Activated CD8-positive, alpha-beta memory T cell treated with anti-CD3 and anti-CD28 coated beads, Interleukin-2, amount 50 U/mL, for 24 hours (primary cell): ENCODE measurements around the gene PRM1.
"Not testable (repeated sequence)": the region's sequence is repeated elsewhere in the genome, so short reads cannot be mapped to it uniquely, and the experiment has no call there.

ENCODE experiments used
- DNase-seq: peaks from one replicate; pipeline ENCODE4 v3.0.0-alpha.2; 2020; ENCODE audit errors: extremely low read depth

Gene PRM1

DNA sequence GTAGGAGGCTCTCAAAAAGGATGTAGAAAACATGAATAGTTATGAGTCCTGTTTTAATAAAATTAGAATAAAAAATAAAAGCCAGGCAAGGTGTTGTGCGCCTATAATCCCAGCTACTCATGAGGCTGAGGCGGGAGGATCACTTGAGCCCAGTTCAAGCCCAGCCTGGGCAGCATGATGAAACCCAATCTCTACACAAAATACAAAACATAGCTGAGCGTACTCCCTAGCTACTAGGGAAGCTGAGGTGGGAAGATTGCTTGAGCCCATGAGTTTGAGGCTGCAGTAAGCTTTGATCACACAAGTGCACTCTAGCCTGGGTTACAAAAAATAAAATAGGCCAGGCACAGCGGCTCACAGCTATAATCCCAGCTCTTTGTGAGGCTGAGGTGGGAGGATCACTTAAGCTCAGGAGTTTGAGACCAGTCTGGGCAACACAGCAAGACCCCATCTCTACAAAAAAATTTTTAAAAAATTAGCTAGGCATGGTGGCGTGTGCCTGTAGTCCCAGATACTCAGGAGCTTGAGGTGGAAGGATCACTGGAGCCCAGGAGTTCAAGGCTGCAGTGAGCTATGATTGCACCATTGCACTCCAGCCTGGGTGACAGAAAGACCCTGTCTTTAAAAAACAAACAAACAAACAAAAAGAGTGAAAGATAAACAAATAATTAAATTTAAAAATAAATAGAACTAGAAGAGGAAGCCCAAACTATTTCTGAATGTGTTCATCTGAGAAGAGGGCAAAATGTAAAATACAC, 17.2 kb upstream of the PRM1 start:
- DNase-seq = no peak

DNA sequence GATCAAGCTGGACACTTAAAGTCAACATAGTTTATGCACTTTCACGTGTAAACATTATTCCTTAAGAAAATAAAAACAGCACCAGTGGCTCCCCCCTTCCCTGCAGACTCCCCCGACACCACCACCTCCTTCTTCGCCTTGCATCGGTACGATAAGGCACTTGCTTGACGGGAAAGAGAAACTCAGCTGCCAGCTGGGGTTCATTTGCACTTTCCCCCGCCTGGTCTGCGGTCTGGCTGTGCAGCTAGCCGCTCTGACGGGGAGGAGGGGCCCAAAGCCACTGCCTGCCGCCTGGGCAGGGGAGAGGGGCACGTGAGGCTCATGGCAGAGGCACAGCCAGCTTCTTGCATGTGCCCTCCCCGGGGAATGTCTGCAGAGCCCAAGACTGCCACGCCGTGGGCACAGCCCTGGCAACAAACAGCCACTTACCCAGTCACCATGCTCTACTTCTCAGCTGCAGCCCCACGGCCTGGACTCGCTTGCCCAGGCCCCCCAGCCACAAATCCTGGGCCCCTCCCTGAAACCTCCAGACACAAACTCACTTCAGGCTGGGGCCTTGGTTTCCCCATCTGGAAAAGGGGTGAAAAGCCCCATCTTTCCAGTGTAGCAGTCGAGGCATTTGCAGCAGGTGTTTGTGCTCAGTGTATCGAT, 16.5 kb upstream of the PRM1 start:
- DNase-seq = peak; percentile 24

DNA sequence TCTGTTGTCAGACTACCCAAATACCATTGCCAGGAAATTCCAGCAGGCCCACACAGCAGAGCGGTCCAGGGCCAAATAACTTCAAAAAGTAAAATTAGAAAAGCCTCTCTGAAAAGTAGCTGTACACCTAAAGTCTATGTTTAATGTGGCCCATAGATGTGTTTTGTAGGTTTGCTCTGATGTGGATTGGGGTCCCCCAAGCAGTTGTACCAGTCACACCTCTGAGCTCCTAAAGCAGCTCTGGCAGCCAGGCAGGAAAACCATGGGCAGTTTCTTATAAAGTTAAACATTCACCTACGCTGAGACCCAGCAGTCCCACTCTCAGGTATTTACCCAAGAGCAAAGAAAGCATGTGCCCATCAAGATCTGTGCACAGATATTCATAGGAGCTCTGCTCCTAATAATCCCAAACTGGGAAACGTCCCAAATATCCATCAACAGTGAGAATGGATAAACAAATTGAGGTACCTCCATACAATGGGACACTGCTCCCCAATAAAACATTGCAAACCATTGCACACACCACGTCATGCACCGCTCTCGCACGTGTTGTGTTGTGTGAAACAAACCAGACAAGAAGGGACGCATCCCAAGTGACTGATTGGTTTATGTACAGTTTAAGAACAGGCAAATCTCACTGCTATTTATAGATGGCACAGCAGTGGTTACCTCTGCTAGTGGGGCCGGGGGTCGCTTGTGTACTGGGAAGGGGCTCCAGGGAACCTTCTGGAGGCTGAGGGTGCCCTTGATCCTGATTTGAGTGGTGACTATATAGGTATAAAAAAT, 15.8 kb upstream of the PRM1 start:
- no peak for DNase-seq

DNA sequence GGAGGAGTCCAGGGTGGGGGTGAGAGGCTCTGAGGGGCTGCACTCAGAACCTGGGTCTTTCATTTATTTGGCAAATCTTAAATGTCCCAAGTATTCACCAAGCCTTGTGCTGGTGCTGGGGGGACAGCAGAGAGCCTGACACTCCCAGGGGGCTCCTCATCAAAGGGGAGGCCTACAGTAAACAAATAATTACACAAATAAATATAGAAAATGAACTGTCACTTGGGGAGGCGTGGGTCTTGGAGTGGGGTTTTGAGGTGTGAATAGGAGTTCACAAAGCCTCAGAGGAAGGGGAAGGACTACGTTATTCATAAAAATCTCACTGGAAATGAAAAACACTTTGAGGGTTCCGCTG, 15.2 kb upstream of the PRM1 start:
- no peak for DNase-seq

DNA sequence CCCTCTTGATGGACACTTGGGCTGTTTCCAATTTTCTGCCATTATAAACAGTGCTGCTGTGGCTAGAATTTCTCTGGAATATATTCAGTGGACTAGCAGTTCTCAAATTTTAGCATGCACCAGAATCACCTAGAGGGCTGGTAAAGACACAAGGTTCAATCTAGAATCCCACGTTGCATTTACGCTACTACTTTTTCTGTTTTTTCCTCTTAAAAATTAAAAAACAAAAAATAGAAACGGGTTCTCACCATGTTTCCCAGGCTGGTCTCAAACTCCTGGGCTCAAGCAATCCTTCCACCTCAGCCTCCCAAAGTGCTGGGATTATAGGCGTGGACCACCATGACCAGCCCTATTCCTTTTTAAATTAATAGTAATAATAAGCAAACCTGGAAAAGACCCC, 14.5 kb upstream of the PRM1 start:
- no peak for DNase-seq

DNA sequence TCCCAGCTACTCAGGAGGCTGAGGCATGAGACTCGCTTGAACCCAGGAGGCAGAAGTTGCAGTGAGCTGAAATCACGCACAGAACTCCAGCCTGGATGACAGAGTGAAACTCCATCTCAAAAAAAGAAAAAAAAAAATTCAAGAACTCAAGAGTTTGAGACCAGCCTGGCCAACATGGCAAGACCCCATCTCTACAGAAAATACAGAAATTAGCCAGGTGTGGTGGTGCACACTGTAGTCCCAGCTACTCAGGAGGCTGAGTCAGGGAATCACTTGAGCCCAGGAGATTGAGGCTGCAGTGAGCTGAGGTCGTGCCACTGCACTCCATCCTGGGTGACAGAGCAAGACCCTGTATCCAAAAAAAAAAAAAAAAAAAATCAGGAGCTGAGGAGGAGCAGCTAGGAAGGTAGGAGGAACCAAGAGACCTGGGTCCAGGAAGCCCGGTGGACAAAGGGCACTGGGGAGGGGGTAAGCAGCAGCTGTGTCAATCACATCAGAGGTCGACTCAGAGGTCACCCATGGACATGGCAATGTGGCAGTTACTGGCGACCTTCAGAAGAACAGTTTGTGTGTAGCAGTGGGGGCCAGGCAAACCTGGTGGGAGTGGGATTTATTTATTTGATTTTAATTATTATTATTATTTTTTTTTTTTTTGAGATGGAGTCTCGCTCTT, 11.1 kb upstream of the PRM1 start:
- DNase-seq = no peak

DNA sequence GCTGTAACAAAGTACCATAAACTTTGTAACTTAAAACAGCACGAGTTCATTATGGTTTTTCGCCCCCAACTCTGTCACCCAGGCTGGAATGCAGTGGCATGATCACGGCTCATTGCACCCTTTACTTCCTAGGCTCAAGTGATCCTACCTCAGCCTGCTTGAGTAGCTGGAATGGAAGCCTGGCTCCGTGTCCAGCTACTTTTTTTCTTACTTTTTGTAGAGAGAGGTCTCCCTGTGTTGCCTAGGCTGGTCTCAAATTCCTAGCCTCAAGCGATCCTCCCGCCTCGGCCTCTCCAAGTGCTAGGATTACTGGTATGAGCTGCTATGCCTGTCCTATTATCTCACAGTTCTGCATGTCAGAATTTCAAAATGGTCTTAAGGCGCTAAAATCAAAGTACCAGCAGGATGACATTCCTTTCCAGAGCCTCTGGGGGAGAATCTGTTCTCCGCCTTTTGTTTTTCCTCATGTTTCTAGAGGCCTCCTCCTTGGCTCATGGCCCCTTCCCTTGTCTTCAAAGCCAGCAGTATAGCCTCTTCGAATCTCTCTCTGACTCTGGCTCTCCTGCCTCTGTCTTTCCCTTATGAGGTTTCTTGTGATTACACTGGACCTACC, 10.1 kb upstream of the PRM1 start:
- DNase-seq = no peak

DNA sequence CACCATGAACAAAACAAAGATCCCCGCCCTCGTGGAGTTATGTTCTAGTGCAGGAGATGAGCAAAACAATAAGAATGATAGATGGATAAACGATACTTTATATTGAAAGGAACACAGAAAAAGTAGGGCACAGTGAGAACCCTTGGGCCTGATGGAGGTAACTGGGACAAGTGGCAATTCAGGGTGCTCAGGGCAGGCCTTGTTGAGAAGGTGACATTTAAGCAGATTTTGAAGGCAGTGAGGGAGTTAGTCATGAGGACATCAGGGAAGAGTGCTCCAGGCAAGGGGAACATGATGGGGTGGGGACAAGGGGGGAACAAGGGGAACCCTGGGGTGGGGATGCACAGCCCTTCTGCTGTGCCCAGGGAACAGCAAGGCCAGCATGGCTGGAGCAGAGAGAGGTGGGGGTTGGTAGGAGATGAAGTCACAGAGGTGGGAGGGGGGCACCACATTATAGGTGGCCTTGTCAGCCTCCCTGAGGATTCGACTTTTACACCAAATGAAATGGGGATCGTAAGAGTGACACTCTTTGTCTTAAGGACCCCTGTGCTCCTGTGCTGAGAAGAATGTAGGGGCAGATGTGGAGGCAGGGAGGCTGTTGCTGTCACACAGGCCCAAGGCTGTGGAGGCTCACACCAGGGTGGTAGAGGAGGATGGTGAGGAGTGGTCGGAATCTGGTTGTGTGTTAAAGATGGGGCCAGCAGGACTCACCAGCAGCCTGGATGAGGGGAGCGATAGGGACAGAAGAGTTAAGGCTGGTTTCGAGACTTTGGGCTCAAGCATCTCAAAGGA, 9.2 kb upstream of the PRM1 start:
- no peak for DNase-seq

DNA sequence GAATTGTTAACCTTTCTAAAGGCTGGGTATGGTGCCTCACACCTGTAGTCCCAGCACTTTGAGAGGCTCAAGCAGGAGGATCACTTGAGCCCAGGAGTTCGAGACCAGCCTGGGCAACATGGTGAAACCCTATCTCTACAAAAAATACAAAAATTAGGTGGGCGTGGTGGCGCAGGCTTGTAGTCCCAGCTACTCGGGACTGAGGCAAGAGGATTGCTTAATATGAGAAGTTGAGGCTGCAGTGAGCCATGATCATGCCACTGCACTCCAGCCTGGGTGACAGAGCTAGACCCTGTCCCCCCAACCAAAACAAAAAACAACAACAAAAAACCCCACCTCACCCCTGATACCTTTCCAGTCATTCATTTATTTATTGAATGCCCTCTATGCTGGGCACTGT, 8.6 kb upstream of the PRM1 start:
- DNase-seq = not testable (repeated sequence)

DNA sequence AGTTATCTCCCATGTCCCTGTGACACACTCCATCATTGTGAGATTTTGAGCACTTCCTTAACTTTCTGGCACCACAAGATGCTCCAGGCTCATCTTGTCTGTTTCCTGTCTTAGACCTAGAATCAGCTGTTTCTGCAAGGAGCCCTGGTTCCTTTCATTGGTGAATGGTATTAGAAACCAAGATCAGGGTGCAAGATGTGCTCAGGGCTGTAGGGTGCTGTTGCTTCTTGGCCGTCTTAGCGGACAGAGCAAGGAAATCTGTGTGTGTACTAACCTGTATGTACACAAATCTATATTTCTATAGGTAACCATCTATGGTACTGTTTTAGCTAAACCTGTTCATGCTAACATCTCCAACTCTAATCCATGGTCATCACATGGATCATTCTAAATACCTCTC, 8.1 kb upstream of the PRM1 start:
- DNase-seq = no peak

DNA sequence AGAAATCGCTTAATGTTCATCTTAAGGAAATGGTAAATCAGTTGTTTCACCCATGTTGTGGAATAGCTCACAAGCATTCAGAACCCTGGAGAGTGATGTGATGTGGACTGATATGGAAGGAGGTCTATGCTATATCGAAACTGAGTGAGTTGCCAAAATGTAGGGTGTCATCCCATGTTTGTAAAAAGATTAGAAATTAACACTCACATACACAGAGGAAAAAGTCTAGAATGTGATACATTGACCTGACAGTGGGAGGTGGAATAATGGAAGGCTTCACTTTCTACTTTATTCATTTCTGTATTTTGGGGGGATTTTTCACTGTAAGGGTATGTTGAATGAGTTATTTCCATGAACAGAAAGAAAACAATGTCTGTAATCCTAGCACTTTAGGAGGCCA, 4.7 kb upstream of the PRM1 start:
- DNase-seq = no peak

DNA sequence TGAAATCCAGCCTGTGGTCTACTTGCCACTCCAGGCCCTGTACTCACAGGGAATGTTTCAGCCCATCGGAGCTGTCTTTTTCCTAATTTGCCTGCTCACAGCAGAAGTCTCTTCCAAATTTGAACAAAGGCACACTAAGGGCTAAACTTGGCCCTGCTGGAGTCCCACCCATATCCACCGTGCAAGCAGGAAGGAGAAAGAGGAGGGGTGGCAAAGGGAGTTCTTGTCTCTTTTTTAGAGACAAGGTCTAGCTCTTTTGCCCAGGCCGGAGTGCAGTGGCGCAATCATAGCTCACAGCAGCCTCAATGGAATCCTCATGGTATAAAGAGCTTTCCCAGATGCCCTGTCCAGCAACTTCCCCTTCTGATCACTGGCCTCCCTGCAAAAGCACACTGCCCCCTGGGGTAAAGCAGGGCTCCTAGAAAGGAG, 2.7 kb upstream of the PRM1 start:
- DNase-seq = no peak

DNA sequence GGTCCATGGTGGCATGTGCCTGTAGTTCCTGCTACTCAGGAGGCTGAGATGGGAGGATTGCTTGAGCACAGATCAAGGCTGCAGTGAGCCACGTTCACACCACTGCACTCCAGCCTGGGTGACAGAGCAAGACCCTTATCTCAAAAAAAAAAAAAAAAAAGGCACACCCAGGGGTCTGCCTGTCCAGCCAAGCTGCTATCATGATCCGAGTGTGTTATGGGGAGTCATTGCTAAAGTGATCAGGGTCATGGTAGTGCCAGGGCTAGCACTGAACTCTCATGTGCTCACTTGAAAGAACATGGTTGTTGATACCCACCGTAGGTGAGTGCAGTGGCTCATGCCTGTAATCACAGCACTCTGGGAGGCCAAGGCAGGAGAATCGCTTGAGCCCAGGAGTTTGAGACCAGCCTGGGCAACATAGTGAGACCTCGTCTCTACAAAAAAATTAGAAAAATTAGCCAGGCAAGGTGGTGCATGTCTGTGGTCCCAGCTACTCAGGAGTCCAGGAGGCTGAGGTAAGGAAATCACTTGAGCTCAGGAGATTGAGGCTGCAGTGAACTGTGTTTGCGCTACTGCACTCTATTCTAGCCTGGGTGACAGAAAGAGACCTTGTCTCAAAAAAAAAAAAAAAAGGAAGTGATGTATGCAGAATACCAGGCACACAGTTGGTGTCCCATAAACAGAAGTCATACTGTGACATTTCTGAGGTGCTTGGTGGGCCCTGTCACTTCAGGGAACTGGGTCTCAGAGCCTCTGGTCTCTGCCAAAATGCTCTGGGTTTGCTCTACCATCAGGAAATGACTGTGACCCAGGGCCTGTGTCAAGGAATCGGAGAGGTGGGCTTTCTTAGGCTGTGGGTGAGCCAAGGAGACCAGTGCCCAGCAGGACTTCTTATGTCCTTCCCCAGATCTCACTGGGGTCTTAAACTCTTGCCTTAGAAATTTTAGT, 2.2 kb downstream of the PRM1 start:
- no peak for DNase-seq

DNA sequence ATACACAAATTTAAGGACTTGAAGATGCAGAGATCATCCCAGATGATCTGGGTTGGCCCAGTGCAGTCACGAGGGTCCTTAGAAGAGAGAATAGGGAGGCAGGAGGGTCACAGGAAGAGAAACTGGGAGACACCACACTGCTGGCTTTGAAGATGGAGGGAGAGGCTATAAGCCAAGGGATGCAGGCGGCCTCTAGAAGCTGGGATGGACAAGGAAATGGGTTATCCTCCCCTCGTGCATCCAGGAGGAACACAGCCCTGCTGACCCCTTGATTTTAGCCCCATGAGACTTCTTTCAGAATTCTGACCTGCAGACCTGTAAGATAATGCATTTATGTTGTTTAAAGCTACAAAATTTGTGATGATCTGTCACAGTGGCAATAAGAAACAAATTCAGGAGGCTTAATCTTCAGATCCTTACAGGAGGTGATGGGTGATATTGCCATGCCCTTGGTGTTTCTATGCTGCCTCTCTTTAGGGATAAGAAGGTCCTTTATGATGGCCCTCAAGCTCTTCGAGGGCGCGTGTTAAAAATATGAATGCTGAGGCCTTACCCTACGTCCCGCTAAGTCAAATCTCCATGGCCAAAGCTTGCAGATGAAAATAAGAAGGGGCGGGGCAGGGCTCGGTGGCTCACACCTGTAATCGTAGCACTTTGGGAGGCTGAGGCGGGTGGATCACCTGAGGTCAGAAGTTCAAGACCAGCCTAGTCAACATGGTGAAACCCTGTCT, 3.4 kb downstream of the PRM1 start:
- DNase-seq = no peak

DNA sequence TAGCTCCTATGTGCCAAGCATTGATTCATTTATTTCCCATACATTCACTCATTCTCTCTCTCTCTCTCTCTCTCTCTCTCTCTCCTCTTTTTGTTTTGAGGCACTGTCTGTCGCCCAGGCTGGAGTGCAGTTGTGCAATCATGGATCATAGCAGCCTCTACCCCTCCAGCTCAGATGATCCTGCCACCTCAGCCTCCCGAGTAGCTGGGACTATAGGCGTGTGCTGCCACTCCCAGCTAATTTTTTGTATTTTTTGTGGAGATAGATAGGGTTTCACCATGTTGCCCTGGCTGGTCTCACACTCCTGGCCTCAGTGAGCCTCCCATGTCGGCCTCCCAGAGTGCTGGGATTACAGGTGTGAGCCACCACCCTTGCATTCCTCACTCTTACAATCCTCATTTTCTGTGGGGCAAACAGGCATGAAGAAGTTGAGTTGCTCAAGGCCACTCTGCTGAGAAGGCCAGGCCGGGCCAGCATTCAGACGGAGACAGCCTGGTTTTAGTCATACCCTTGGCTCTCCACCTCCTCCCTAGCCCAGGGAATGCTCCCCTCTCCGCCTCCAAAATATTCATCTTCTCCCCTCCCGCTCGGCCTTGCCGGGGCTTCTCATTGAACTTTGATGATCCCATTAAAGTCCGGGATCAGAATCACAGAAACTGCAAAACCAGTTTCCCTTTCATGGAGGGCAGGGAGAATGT, 4.1 kb downstream of the PRM1 start:
- DNase-seq = no peak

DNA sequence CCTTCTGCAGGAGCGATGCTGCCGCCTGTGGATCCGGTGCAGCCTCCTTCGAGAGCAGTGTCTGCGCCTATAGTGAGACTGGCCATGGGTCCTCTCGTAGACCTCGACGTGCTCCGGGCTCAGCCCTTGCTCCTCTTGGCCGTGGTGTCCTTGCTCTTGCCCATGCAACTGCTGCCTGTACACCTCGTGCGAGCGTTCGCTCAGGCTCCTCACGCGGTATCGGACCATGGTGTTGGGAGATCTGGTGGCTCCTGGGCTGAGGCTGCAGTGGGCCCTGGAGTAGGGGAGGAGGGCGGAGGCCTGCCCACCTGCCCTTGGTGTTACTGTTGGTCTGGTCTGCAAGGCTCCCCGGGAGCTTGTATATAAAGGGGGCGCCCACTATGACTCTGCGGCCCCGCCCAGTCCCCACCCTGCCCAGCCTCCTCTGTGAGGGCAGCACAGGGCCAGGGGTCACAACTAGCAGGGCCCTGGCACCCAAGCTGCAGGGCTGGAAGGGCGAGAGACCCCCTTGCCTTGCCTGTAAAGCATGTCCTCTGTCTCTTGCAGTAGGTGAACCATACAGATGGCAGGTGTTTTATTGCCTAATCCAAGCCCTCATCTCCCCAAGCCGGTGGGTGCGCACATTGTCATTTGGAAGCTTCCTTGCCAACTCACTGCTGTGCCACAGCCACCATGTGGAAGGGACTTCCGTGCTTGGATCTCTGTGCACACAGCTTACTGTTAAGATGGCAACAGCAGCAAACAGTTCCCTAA, 4.8 kb downstream of the PRM1 start, which contains the start of gene PRM2:
TSS of gene PRM2 (minus strand) at position 338 of the 753 bp plus-strand sequence. CDS start at position 228, 110 bp downstream.
- no peak for DNase-seq

DNA sequence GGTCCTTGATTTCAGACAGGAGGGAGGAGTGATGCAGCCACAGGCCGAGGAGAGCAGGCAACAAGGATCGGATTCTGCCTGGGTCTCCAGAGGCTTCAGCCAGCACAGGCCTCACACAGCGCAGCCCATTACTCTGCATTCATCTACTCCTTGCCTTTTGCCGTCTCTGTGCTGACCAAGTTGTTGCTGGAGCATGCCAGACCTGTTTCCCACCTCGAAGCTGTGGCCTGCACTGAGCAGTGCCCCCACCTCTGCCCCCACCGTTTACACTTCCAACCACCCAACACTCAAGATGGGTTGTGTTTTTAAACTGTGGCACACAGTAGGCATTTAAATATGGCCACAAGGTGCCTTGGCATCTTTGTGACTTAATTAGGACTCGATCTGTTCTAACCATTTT, 6.2 kb downstream of the PRM1 start:
- no peak for DNase-seq
